Measurements from ENCODE around the gene G3BP2.
"Not testable (repeated sequence)": the region's sequence is repeated elsewhere in the genome, so short reads cannot be mapped to it uniquely, and the experiment has no call there.

The G3BP2 gene

DNA sequence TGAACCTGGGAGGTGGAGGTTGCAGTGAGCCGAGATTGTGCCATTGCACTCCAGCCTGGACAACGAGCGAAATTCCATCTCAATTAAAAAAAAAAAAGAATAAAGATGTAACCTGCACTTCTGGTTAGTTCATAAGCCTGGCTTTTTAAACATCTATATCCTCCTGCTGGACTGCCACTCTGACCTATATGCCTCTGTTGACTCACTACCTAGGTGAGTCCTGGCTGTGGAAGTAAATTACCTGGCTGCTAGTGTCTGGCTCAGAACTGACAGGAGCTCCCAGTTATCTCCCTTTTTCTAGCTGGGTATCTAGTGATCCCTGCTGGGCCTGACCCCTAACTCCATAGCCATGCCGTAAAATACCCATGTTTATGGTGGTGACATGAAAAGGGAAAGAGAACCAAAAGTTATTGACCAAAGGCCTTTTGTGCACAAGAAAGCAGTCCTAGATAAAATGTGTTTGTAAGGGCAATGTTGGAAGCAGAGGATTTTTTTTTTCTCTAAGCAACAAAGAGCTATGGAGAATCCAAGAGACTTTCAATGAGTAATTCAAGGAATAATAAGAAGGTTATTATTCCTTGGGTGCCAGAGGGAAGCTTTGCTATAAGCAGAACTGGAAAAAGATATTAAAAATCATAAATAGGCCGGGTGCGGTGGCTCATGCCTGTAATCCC, 10.4 kb upstream of the G3BP2 start:
- DNase-seq (ENCODE audit: low read depth in 2 of 2): no peak

DNA sequence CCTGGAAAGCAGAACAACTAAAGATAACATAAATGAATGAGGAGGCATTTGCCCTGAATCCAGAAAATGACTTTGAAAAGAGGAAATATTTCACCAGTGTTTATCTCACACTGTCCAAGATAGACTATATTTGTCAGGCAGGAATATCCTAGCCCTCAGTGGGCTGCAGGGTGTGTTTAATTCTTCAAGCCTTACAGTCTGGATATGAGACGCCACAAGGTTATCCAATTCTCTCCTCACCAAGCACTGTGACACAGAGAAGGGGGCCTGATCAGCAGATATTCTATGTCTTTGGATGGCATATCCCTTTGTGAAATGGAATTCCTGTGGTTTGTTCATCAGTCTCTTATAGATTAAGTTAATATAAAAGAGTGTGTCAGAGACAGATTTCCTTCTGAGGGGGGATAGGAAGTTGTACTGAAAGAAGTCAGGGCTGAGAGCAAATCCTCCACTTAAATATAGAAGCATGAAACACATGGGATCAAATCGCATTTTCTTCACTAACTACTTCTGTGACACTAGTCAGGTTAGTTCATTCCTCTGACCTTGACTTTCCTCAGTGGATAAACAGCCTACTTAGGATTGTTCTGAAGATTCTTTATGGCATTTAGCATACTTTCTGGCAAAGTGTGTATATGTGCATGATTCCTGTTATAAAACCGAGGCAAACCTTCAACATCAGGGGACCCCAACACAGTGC, 6.8 kb upstream of the G3BP2 start:
- DNase-seq (ENCODE audit: low read depth in 2 of 2): no peak

DNA sequence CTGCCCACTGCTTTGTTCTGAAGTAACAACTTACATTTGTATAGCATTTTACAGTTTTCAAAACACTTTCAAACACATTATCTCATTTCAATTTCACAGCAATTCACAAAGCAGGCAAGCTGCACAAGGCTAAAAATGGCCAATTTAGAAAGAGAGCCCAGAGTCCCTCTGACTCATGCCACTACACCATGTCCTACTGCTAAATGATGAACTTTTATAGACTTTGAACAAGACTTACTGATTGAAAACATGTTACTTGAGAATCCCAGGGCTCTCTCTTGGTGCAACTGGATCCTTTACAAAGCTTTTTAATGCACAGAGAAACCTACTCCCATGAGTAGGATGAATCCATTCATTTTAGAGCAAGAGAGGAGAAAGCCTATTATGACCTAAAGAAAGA, 5.8 kb upstream of the G3BP2 start:
- no peak for DNase-seq (ENCODE audit: low read depth in 2 of 2)

DNA sequence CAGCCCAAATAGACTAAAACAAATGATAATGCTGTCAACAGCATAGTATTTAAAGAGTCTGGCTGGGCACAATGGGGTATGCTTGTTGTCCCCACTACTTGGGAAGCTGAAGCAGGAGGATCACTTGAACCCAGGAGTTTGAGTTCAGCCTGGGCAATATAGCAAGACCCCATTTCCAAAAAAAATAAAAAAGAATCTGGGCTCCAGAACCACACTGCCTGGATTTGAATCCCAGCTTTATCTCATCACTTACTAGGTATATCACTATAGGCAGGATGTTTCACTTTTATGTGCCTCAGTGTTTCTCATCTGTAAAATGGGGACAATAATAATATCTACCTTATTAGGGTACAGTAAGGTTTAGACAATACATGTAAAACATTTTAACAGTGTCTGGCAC, 5.3 kb upstream of the G3BP2 start:
- no peak for DNase-seq (ENCODE audit: low read depth in 2 of 2)

DNA sequence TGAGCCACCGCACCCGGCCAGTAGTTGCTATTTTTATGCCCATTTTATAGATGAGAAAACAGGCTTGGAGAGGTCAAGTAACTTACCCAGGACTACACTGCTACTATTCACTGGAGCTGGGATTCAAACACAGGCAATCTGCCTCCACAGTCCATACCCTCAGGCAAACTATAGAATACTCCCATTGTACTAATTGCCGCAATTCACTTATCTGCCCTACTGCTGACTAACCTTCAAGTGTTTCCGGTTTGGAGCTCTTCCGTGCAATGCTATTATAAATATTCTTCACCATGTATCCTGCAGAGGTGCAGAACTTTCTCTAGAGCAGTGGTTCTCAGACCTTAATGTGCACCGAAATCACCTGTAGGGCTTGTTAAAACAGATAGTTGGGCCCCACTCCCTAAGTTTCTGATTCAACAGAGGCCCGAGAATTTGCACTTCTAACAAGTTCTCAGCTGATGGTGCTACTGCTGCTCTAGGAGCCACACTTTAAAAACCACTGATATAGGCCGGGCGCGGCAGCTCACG, 1.9 kb upstream of the G3BP2 start:
- DNase-seq (ENCODE audit: low read depth in 2 of 2): no peak

DNA sequence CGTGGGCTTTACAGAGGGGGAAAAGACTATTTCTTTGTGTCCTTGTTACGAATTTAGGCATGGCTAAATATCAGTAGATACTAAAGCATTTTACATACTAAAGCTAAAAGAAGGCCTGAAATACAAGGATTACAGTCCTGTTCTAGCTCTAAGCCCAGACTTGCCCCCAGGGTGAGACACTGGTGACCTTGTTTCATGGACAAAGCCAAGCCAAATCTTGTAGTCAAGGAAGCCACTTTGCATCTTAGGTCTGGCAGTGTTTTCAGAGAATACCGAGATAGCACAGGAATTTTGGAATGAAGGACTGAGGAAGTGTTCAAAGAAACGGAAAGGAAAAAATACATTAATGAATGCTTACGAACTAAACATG, 733 bp upstream of the G3BP2 start:
- no peak for DNase-seq (ENCODE audit: low read depth in 2 of 2)

DNA sequence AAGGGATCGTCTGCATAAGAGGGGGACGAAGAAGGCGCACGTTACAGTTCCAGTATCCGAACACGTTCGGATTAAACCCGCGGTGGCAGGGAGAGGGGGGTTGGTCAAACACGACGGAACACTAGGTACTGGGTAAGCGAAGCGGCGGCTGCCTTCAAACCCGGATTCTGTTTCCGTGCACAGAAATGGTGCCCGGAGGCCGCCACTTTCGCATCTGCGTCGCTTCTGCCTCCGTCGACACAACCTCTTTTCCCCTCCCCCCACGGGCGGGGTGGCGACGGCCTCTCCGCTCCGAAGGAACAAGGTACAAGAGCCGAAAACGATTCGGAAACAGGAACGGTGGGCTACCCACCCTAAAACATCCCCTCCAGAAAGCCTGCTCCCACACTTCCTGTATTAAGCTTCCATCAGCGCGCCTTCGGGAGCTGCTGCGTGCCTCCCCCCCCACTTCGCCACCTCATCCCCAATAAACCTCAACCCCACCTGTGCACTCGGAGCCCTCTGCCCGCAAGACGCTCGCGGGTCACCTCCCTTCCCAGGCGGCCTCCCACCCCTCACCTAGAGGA, 667 bp downstream of the G3BP2 start:
- peak; percentile 67 to 77 for DNase-seq (ENCODE audit: low read depth in 2 of 2)

DNA sequence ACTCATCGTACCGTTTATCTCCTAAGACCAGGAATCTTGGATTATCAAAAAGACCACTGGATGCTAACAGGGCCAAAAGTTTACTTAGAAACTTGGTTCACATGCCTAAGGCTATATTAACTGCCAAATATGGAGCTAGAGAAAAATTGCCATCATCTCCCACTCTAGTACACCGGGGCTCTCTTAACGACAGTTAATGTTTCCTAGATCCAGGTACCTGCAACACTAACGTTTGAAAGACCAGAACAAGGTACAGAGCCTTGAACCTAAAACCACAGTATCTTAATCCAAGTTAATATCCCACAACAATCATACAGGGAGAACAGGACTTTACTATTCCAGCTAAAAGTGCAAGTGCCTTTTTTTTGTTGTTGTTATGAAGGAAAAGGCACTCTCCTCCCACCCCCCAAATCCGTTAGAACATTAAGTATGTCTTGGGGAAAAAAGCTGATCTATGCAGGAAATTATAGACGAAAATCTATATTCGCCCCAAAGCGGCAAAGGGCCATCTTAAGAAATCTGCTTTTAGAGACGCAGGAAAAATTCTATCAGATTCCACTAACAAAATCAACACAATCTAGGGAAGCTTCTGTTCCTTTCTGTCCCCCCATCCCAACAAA, 1.3 kb downstream of the G3BP2 start:
- DNase-seq (ENCODE audit: low read depth in 2 of 2): no peak

DNA sequence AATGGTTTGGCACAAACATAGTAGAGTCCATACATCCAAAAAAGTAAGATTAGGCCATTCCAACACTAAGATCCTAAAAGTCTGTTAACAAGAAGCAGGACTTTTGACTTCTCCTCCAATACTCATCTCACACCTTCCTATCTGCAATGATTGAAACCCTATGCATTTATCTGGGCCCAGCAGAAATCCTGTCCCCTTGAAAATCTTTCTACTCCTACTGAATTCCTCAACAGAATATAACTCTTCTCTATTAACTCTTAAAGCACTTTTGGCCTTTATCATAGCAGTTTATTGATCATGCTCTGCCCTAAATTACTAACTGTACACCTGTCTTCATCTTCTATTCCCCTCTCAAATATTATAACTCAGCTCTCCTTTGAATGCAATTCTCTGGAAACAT, 4.6 kb downstream of the G3BP2 start:
- no peak for DNase-seq (ENCODE audit: low read depth in 2 of 2)

DNA sequence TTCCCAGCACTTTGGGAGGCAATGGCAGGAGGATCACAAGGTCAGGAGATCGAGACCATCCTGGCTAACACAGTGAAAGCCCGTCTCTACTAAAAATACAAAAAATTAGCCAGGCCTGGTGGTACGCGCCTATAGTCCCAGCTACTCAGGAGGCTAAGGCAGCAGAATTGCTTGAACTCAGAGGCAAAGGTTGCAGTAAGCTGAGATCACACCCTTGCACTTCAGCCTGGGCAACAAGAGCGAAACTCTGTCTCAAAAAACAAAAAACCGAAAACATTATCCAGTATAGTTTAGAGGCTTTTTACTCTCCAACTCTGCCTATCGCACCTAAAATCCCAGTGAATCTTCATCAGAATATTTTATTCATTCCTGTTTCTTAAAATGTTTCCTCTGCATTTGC, 5.6 kb downstream of the G3BP2 start:
- DNase-seq (ENCODE audit: low read depth in 2 of 2): not testable (repeated sequence)

DNA sequence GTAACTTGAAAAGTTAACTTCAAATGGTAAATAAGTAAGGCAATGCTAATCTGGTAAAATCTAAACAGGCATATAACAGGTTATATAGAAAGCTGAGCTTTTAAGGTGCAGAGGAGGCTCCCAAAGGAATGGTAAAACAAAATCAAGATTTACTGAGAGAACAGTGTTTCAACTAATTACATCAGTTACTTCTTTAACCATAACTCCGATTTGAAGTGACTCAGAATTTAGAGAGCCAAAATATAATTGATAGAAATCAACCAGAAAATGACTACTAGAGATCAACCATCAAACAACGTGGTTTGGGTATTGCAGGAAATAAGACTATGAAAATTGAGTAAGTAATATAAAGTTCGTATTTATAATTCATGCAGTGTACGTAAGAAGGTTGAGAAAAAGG, 6.9 kb downstream of the G3BP2 start:
- DNase-seq (ENCODE audit: low read depth in 2 of 2): no peak

DNA sequence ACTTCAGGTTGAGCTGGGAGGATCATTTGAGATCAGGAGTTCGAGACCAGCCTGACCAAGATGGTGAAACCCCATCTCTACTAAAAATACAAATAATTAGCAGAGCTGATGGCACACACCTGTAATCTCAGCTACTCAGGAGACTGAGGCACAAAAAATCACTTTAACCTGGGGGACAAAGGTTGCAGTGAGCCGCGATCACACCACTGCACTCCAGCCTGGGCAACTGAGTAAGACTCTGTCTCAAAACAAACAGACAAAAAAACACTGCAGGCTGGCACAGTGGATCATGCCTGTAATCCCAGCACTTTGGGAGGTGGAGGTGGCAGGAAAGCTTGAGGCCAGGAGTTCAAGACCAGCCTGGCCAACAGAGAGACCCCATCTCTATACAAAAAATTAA, 8.6 kb downstream of the G3BP2 start:
- not testable (repeated sequence) for DNase-seq (ENCODE audit: low read depth in 2 of 2)

DNA sequence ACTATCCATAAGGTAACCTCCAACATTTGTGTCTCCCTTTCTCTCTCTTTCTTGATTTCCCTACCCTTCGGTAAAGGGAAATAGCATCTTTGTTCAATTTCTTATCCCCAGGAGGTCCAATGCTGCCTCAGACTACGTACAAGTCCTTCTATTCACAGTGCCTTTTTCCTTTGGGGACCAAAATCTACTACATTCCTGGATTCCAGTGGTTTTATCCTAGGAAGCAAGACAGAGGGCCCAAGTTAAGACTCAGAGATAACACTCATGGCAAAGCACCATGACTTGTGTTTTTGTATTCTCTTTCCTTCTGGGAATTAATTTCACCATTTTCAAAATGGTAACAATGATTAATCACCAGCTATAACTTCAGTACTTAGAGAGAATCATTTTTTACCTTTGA, 10.6 kb downstream of the G3BP2 start:
- no peak for DNase-seq (ENCODE audit: low read depth in 2 of 2)

DNA sequence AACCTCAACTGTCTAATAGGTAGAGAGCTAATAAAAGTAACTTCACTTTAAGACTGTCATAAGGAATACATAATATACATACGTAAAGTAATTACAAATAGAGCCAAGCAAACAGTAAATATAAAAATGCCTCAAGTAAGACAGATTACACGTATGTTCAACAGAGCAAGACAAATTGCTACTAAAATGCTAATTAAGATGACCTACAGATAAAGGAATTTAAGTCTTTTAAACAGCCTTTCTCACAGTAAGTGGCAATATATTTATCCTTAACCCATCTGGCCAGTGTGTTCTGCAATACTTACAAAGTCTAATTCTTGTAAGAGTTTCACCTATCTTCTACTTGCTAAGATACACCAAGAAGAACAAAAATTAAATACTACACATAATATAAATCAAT, 12.7 kb downstream of the G3BP2 start:
- DNase-seq (ENCODE audit: low read depth in 2 of 2): no peak

DNA sequence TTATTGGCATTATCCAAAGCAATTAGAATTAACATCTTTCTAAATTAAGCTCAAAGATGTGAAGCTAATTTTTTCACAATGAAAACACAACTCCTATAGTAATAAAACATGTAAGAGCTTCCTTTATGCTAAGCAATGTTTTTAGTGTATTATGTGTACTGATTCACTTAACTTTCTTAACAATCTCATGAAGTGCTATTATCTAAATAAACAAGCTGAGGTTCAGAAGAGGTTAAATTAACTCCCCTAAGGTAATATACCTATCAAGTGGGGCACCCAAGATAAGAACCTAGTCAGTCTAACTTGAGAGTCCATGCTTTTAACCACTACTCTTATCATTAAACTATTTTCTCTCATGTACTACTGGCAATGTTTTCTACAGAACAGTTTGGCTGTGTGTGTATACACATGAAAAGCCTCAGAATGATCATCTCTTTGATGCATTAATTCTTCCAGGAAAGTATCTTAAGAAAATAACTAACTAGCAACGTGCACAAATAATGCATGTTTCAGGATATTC, 13.6 kb downstream of the G3BP2 start:
- no peak for DNase-seq (ENCODE audit: low read depth in 2 of 2)

DNA sequence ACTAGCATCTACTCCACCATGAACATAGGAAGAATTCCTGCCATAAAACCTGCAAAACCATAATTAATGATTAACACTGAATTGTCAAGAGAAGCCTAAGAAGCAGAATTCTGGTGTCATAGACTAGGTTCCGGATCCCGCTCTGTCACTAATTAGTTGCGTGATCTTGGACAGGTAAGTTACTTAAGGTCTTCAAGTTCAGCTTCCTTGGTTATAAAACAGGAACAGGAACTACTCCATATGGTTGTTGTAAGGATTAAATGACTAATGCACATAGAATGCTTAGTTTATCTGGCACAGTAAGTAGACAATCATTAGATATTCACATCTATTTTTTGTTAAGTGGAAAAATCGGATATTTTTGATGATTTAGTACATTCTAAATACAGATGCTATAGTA, 14.3 kb downstream of the G3BP2 start:
- DNase-seq (ENCODE audit: low read depth in 2 of 2): no peak

DNA sequence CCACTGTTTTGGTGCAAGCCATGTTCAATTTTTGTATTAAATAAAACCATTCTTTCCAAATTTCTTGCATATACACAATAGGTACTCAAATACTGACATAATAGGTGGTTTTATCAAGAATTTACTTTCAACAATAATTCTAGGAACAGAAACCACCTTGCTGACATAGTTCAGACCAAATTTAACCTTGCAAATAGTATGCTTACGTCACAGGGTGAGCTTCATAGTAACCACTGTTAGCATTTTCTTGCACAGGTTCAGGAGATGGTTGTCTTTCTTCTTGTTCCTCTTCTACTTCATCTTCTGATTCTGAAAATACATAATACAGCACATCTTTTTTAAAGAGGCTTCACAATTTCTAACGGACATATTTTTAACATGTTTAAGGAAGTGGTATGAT, 17.6 kb downstream of the G3BP2 start:
- no peak for DNase-seq (ENCODE audit: low read depth in 2 of 2)

DNA sequence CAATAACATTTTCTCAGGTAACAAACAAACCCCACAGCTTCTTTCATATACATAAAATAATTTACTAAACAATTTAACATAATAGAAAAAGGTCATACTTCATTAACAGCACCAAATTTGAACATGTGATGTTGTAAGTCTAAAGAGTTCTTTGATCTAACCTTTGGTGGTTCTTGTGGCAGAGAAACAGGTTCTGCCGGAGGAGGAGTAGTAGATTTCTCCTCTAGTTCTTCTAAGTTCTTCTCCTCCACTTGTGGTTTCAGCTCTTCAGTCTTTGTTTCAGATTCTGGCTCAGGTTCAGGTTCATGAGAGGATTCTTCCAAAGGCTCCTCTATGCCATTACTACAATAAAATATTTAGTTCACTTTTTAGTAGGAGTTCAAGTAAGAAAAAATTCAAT, 18.3 kb downstream of the G3BP2 start:
- no peak for DNase-seq (ENCODE audit: low read depth in 2 of 2)

DNA sequence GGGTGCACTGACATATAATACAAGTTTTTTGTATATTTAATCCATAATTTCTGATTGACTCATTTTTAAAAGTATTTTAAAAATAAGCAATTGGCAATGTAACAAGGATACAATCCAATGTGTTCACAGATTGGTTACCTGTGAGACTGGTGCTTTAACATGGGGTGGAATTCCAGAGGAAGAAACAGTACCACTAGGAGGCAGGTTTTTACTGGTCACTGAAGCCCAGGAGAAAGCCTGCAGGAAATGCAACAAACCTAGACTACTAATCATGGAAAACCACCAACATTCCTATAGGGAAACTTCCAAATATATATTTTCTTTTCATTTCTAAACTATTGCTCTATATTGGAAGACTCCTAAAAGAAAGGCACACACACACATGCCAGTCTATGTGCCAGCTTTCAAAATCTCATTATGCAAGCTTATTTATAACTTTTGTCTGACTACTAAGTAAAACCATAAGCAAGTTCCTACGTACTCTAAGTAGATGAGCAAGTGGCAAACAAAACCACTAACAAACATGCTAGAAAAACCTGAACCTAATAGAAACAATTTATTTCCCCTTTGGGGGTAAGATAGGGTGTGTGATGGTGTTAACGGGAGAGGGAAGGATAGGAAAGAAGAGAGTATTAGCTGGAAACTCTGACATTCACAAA, 19.2 kb downstream of the G3BP2 start:
- DNase-seq (ENCODE audit: low read depth in 2 of 2): no peak

DNA sequence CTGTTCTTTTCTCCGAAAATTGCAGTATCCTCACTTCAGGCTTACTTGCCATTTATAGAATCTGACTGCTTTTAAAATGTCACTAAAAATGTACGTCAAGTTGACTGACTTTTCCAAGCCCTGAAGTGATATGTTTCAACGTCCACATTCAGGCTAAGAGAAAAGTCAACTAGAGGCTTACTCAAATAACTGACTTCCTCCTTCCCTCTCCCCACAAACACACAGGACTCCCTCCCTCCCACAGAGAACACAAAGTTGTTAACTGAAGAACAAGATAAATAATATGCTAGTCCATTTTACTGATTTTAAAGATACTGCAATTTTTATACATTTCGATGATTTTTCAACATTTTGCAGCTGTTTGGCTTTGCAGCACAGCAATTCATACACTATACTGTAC, 29.1 kb downstream of the G3BP2 start:
- DNase-seq (ENCODE audit: low read depth in 2 of 2): no peak

DNA sequence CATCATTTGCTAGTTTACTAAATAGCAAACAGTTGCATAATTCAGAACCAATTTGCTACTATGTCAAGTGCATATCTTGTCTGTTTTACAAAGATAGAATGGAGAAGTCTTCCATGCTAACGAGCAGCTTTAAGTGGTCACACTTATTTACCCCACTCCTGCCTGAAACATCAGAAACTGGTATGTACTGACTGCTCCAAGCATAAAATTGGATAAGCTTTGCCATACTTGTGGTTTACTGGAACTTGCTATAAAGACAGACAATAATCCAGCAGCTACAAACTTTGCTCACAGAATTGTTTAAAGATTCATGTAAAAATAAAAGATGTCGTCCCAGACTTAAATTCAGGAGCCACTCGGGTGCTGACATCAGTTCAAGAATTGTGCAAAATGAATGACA, 29.6 kb downstream of the G3BP2 start:
- no peak for DNase-seq (ENCODE audit: low read depth in 2 of 2)

DNA sequence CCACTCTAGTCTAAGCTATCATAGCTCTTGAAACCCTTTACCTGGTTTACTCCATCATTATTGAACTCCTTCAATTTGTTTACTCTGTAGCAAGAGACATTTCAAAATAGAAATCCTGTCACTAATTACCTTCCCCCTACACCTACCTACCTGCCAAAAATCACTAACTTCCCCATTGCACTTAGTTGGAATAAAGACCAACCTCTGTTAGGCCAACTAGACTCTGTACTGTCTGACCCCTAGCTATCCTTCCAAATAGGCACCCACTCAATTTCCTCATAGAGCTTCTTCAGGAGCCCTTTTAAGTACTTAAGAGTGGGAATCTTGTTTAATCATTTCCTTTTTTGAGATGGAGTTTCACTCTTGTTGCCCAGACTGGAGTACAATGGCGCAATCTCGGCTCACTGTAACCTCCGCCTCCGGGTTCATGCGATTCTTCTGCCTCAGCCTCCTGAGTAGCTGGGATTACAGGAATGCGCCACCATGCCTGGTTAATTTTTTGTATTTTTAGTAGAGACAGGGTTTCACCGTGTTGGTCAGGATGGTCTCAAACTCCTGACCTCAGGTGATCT, 34.0 kb downstream of the G3BP2 start:
- no peak for DNase-seq (ENCODE audit: low read depth in 2 of 2)

Measured in stimulated activated CD4-positive, alpha-beta T cell treated with anti-CD3 and anti-CD28 coated beads, Interleukin-15, amount 100 ng/mL, for 48 hours (primary cell).